HG02588 (cell line): ENCODE measurements around the gene FCAR.
"Not testable (repeated sequence)": the region's sequence is repeated elsewhere in the genome, so short reads cannot be mapped to it uniquely, and the experiment has no call there.

ENCODE experiments used
- ATAC-seq: cut with Tn5 transposase; IDR thresholded peaks from one replicate; pipeline ENCODE4 v1.9.1; 2021; ENCODE audit warnings: mild to moderate bottlenecking, moderate library complexity; ENCODE audit not compliant: unreplicated experiment

FCAR gene

GRCh38 chr19:54873990-54874389 is at the start of gene FCAR:
TSS of gene FCAR (plus strand) at chr19:54874235. CDS start at chr19:54874290, 55 bp downstream.
- ATAC-seq = no peak

GRCh38 chr19:54824416-54824815 is 49.6 kb upstream of the FCAR start:
- not testable (repeated sequence) for ATAC-seq

- ATAC-seq = not testable (repeated sequence)
These were observed 48.7 kb upstream of the FCAR start for GRCh38 chr19:54825326-54825725.

- not testable (repeated sequence) for ATAC-seq
These were observed 46.0 kb upstream of the FCAR start for GRCh38 chr19:54828064-54828463.

- ATAC-seq = not testable (repeated sequence)
These were observed 41.5 kb upstream of the FCAR start, which contains the start of gene KIR2DS4 for GRCh38 chr19:54832496-54832895. TSS of gene KIR2DS4 (plus strand) at chr19:54832676.

GRCh38 chr19:54835126-54835525 is 38.9 kb upstream of the FCAR start:
- ATAC-seq = not testable (repeated sequence)

- ATAC-seq = not testable (repeated sequence)
These were observed 36.5 kb upstream of the FCAR start for GRCh38 chr19:54837522-54837921.

- not testable (repeated sequence) for ATAC-seq
These were observed 30.9 kb upstream of the FCAR start for GRCh38 chr19:54843171-54843570.

- not testable (repeated sequence) for ATAC-seq
These were observed 23.9 kb upstream of the FCAR start, which contains the start of gene KIR3DL2 for GRCh38 chr19:54850061-54850640. TSS of gene KIR3DL2 (plus strand) at chr19:54850443. CDS start at chr19:54850476, 33 bp downstream.

GRCh38 chr19:54850930-54851329 is 23.1 kb upstream of the FCAR start:
- ATAC-seq = no peak

- ATAC-seq = no peak
These were observed 22.7 kb upstream of the FCAR start for GRCh38 chr19:54851353-54851752.

- ATAC-seq = not testable (repeated sequence)
These were observed 18.8 kb upstream of the FCAR start for GRCh38 chr19:54855241-54855640.

- not testable (repeated sequence) for ATAC-seq
These were observed 15.6 kb upstream of the FCAR start for GRCh38 chr19:54858476-54858875.

- ATAC-seq = not testable (repeated sequence)
These were observed 14.6 kb upstream of the FCAR start for GRCh38 chr19:54859421-54859820.

- ATAC-seq = not testable (repeated sequence)
These were observed 10.6 kb upstream of the FCAR start for GRCh38 chr19:54863459-54863858.

GRCh38 chr19:54871696-54872095 is 2.3 kb upstream of the FCAR start:
- no peak for ATAC-seq

GRCh38 chr19:54875506-54875905 is 1.5 kb downstream of the FCAR start:
- no peak for ATAC-seq

GRCh38 chr19:54877471-54877870 is 3.4 kb downstream of the FCAR start:
- no peak for ATAC-seq

- ATAC-seq = no peak
These were observed 7.8 kb downstream of the FCAR start for GRCh38 chr19:54881884-54882283.

- no peak for ATAC-seq
These were observed 8.7 kb downstream of the FCAR start for GRCh38 chr19:54882758-54883157.

- no peak for ATAC-seq
These were observed 9.2 kb downstream of the FCAR start for GRCh38 chr19:54883228-54883627.

GRCh38 chr19:54888239-54888638 is 14.2 kb downstream of the FCAR start:
- ATAC-seq = no peak

GRCh38 chr19:54889566-54889965 is 15.5 kb downstream of the FCAR start:
- no peak for ATAC-seq
